Lower leg skin (tissue), 3 donors: Measurements from ENCODE around the gene SH3RF3.

ENCODE experiments used
- CTCF ChIP-seq, 3 donors: fragments of 450-650 bp; IDR thresholded peaks; one replicate each; pipeline ENCODE4 v1.5.1; 2016; ENCODE audit warnings: antibody characterized with exemption in 3 of 3, mild to moderate bottlenecking in 3 of 3, moderate library complexity in 2 of 3
- POLR2A ChIP-seq, 2 donors: fragments of 450-650 bp; IDR thresholded peaks; one replicate each; pipeline ENCODE4 v1.6.1; 2016 to 2017; ENCODE audit warnings: antibody characterized with exemption in 2 of 2, mild to moderate bottlenecking in 1 of 2, moderate library complexity in 1 of 2

- TF ChIP-seq CTCF (IDR thresholded peaks at IDR 0.05): no peak
- TF ChIP-seq POLR2A (IDR thresholded peaks at IDR 0.05): no peak
These were observed 378.2 kb downstream of the SH3RF3 start for GRCh38 chr2:109507217-109507616.
